Nephron (organoid): Measurements from ENCODE around the gene ADCY2.

Experiments used
- H3K27ac Mint-ChIP-seq, 3 experiments: 2 replicates each; pipeline ENCODE4 v1.8.0; 2020; ENCODE audit warnings: mixed read lengths in 3 of 3, mild to moderate bottlenecking in 2 of 3, moderate library complexity in 1 of 3
- H3K27me3 Mint-ChIP-seq: 2 replicates; pipeline ENCODE4 v1.8.0; 2021; ENCODE audit warnings: low read depth, mild to moderate bottlenecking, moderate library complexity, mixed read lengths
- H3K36me3 Mint-ChIP-seq: 2 replicates; pipeline ENCODE4 v1.8.0; 2020; ENCODE audit warnings: low read depth, mixed read lengths
- H3K4me1 Mint-ChIP-seq: 2 replicates; pipeline ENCODE4 v1.8.0; 2020; ENCODE audit warnings: mixed read lengths
- H3K4me3 Mint-ChIP-seq, 3 experiments: 2 replicates each; pipeline ENCODE4 v1.8.0; 2020; ENCODE audit warnings: mild to moderate bottlenecking in 3 of 3, mixed read lengths in 3 of 3, moderate library complexity in 2 of 3
- H3K9me3 Mint-ChIP-seq: 2 replicates; pipeline ENCODE4 v1.8.0; 2020; ENCODE audit warnings: mixed read lengths
- TF ChIP-seq, protein P1 (sequence below), 3 experiments: fragments of 200-600 bp; sonication (generic); IDR thresholded peaks; one replicate each; pipeline ENCODE4 v1.5.0; 2021; ENCODE audit warnings: antibody characterized with exemption in 3 of 3; ENCODE audit not compliant: unreplicated experiment in 3 of 3

ADCY2 gene

DNA sequence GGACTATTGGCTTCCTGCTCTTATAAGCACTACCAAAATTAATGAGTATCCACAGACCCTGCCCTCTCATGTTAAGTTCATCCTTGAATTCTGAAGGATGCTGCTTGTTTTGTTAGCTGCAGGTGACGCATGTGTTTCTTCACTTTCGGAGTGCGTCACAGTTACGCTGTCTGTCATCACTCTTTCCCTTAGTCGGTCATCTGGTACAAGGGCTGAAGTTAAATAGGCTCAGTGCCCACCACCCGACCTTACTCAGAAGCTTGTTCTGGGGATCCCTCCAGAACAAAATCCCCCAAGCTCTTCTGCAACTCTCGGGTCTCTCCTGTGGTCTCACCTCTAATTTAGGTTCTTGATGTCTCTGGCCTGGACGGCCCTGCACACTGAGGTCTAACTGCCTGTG, 51.0 kb downstream of the ADCY2 start:
- H3K36me3 Mint-ChIP-seq, result no peaks in the 10 kb centered on the region
- H3K4me1 Mint-ChIP-seq, result no peaks in the 10 kb centered on the region
- TF ChIP-seq, protein P1, sequence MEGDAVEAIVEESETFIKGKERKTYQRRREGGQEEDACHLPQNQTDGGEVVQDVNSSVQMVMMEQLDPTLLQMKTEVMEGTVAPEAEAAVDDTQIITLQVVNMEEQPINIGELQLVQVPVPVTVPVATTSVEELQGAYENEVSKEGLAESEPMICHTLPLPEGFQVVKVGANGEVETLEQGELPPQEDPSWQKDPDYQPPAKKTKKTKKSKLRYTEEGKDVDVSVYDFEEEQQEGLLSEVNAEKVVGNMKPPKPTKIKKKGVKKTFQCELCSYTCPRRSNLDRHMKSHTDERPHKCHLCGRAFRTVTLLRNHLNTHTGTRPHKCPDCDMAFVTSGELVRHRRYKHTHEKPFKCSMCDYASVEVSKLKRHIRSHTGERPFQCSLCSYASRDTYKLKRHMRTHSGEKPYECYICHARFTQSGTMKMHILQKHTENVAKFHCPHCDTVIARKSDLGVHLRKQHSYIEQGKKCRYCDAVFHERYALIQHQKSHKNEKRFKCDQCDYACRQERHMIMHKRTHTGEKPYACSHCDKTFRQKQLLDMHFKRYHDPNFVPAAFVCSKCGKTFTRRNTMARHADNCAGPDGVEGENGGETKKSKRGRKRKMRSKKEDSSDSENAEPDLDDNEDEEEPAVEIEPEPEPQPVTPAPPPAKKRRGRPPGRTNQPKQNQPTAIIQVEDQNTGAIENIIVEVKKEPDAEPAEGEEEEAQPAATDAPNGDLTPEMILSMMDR (IDR thresholded peaks at IDR 0.05; ENCODE audit: unreplicated experiment in 3 of 3), result no peak
- H3K27ac Mint-ChIP-seq, result no peak overlapping the region
- peaks cover 2% of the 10 kb centered on the region for H3K9me3 Mint-ChIP-seq
- H3K27me3 Mint-ChIP-seq, result peaks cover 12% of the 10 kb centered on the region
- H3K4me3 Mint-ChIP-seq, result no peak overlapping the region

DNA sequence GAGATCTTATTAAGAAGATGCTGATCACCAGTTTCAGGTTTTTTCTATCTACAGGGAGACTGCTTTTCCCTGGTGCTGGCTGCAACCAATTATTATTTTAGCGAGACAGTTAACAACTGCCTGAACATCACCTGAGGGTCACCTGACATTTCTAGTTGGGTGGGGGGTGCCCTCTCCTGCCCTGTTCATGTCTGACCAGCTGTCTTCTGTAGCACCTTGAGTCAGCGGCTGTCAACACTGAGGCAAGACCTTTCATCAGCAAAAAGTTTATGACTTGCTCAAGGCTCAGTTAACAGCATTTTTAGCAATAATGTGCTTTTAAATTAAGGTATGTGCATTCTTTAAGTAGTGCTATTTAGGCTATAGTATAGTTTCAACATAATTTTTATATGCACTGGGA, 58.0 kb downstream of the ADCY2 start:
- H3K36me3 Mint-ChIP-seq, result peaks cover 4% of the 10 kb centered on the region
- H3K27me3 Mint-ChIP-seq, result peaks cover 9% of the 10 kb centered on the region
- TF ChIP-seq, protein P1 (IDR thresholded peaks at IDR 0.05; ENCODE audit: unreplicated experiment in 3 of 3), result no peak
- H3K4me3 Mint-ChIP-seq, result no peak overlapping the region
- no peak overlapping the region for H3K27ac Mint-ChIP-seq
- H3K4me1 Mint-ChIP-seq, result no peaks in the 10 kb centered on the region
- peaks cover 4% of the 10 kb centered on the region for H3K9me3 Mint-ChIP-seq

DNA sequence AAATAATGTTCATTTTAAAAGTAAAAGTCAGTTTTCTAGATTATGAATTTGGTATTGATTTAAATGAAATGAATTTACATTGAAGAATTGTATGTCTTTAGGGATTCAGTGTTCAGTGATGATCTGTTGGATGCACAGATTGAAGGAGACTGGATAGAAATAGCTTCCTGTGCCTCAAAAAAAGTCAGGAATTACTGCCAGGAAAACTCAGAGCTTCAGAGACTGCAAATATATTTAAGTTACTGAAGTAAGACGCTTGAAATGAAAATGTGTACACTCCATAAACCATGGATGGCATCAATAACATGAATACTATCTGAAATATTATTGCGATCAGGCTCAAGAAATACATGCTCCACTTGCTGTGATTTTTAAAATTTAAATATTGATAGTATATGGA, 60.3 kb downstream of the ADCY2 start:
- TF ChIP-seq, protein P1 (IDR thresholded peaks at IDR 0.05; ENCODE audit: unreplicated experiment in 3 of 3), result no peak
- Mint-ChIP-seq H3K36me3 (peaks cover 4% of the 10 kb centered on the region), H3K4me1 (no peaks in the 10 kb centered on the region), H3K27me3 (peaks cover 10% of the 10 kb centered on the region), H3K4me3 (no peak overlapping the region), H3K9me3 (peaks cover 2% of the 10 kb centered on the region), H3K27ac (no peak overlapping the region)

DNA sequence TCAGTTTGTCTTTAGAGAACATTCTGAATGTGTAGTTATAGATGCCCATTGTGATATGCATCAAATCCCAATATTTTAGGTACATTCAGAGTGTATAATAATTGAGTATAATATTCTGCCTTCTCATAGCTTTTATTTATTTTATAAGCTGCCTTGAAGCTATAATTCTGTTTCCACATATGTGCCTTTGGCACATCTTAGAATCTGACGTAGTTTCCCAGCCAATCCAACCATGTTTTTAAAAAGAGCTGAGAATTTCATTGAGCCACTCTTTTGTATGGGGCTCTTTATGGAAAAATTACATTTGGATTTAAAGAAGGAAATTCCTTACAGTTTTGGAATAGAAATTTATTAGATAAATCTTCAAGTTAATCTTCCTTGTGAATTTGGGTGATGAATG, 65.4 kb downstream of the ADCY2 start:
- Mint-ChIP-seq H3K27ac (no peak overlapping the region), H3K27me3 (peaks cover 4% of the 10 kb centered on the region), H3K4me3 (no peak overlapping the region), H3K4me1 (no peaks in the 10 kb centered on the region), H3K9me3 (no peaks in the 10 kb centered on the region), H3K36me3 (no peaks in the 10 kb centered on the region)
- TF ChIP-seq, protein P1 (IDR thresholded peaks at IDR 0.05; ENCODE audit: unreplicated experiment in 3 of 3), result no peak

- no peak overlapping the region for H3K27ac Mint-ChIP-seq
- H3K27me3 Mint-ChIP-seq, result peaks cover 4% of the 10 kb centered on the region
- no peaks in the 10 kb centered on the region for H3K9me3 Mint-ChIP-seq
- TF ChIP-seq, protein P1 (IDR thresholded peaks at IDR 0.05; ENCODE audit: unreplicated experiment in 3 of 3), result no peak
- no peaks in the 10 kb centered on the region for H3K36me3 Mint-ChIP-seq
- no peaks in the 10 kb centered on the region for H3K4me1 Mint-ChIP-seq
- no peak overlapping the region for H3K4me3 Mint-ChIP-seq
Measured at GRCh38 chr5:7462758-7463157, 66.8 kb downstream of the ADCY2 start.

DNA sequence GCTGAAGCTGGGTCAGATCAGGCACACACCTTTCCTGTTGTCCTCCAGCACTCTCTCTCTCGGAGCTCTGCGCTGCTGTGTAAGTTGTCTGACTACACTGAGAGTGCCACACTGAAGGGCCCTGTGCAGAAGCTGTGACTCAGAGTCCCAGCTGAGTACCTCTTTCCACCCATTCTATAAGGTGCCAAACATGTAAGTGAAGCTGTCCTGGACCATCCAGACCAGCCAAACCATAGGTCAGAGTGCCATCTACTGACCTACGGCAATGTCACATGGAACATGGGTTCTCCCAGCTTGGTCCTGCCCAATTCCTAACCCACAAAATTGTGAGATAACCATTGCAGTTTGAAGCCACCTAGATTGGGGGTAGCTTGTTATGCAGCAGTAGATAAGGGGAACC, 68.2 kb downstream of the ADCY2 start:
- Mint-ChIP-seq H3K36me3 (no peaks in the 10 kb centered on the region), H3K4me3 (no peak overlapping the region), H3K27me3 (no peaks in the 10 kb centered on the region), H3K9me3 (no peaks in the 10 kb centered on the region), H3K27ac (no peak overlapping the region), H3K4me1 (no peaks in the 10 kb centered on the region)
- TF ChIP-seq, protein P1 (IDR thresholded peaks at IDR 0.05; ENCODE audit: unreplicated experiment in 3 of 3), result no peak
